ENCODE measurements around the gene GPC3. TPM values are rescaled to one million over a fixed set of nuclear protein-coding genes. Genes with fewer than 3 reads are reported as not detected.

Gene GPC3
- total RNA-seq, 1 donor from 2014 or later: 1,039 TPM

DNA sequence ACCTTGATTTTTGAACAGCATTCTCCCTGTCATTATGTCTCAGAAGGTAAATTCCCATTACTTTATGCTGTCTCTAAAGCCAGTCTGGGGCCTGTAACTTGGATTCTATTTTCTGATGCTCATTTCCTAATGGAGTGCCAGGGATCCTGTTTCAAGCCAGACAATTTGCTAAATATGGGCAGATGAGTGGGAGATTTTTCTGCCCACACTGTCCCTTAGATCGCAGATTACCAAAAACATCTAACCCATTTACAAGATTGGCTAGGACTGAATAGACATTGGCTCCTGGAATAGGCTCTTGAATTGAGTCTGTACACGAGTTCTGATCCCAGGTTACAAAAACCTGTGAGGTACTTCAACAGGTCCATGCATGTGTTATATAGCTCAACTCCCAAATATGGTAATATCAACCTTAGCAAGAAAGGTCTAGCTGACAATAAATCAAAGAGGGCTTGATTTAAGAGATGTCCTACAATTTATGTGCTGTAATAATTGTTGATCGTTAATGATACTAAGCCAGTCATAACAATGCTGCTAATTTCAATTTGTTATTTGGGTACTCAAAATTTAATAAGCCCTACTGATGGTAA lies 5.7 kb downstream of the GPC3 start:
- TF ChIP-seq, protein P1, sequence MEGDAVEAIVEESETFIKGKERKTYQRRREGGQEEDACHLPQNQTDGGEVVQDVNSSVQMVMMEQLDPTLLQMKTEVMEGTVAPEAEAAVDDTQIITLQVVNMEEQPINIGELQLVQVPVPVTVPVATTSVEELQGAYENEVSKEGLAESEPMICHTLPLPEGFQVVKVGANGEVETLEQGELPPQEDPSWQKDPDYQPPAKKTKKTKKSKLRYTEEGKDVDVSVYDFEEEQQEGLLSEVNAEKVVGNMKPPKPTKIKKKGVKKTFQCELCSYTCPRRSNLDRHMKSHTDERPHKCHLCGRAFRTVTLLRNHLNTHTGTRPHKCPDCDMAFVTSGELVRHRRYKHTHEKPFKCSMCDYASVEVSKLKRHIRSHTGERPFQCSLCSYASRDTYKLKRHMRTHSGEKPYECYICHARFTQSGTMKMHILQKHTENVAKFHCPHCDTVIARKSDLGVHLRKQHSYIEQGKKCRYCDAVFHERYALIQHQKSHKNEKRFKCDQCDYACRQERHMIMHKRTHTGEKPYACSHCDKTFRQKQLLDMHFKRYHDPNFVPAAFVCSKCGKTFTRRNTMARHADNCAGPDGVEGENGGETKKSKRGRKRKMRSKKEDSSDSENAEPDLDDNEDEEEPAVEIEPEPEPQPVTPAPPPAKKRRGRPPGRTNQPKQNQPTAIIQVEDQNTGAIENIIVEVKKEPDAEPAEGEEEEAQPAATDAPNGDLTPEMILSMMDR (IDR thresholded peaks at IDR 0.05): no peak
- no peak for TF ChIP-seq EZH2 (IDR thresholded peaks at IDR 0.05)
- TF ChIP-seq EZH2phosphoT487 (IDR thresholded peaks at IDR 0.05): no peak
- Mint-ChIP-seq H3K4me3 (no peak overlapping the region), H3K9me3 (no peaks in the 10 kb centered on the region), H3K4me1 (peaks cover 54% of the 10 kb centered on the region), H3K27me3 (ENCODE audit: insufficient read depth, low read depth) (peaks cover 4% of the 10 kb centered on the region), H3K27ac (no peak overlapping the region), H3K36me3 (no peaks in the 10 kb centered on the region)
- no peaks in the 10 kb centered on the region for H3K9me3 ChIP-seq (ENCODE audit: low read depth)
- H3K4me1 ChIP-seq: peaks cover 56% of the 10 kb centered on the region
- no peak for DNase-seq (ENCODE audit: low spot score)
- H3K27ac ChIP-seq: peak overlapping the region; percentile 83
- H3K4me3 ChIP-seq: peak overlapping the region; percentile 66
- no peak overlapping the region for H2AFZ ChIP-seq (replicated peaks)
- peaks cover 100% of the 10 kb centered on the region for H3K79me2 ChIP-seq (ENCODE audit: low read depth)
- H3K4me2 ChIP-seq: peak overlapping the region; percentile 85
- no peak overlapping the region for H3K9ac ChIP-seq
- H3K27me3 ChIP-seq: no peaks in the 10 kb centered on the region
- peaks cover 22% of the 10 kb centered on the region for H4K20me1 ChIP-seq (ENCODE audit: low read depth)
- peaks cover 41% of the 10 kb centered on the region for H3F3A ChIP-seq (ENCODE audit: low read depth)
- no peaks in the 10 kb centered on the region for H3K36me3 ChIP-seq

DNA sequence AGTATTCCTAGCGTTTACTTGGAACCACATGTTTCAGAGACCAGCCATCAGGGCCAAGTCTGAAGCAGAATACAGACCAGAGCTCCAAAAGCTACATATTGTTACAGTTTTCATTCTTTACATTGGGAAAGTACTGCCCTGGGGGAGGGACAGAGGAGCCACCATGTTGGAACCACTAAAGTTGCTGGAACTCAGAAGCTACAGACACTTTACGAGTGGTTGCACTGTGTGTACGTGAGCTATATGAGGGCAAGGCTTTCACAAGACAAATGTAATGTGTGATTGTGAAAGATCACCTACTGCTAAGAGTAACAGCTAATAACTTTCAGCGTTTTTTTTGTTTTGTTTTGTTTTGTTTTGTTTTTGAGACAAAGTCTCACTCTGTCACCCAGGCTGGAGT lies 11.7 kb downstream of the GPC3 start:
- no peak overlapping the region for H2AFZ ChIP-seq (replicated peaks)
- H3K27ac ChIP-seq: peak overlapping the region; percentile 42

DNA sequence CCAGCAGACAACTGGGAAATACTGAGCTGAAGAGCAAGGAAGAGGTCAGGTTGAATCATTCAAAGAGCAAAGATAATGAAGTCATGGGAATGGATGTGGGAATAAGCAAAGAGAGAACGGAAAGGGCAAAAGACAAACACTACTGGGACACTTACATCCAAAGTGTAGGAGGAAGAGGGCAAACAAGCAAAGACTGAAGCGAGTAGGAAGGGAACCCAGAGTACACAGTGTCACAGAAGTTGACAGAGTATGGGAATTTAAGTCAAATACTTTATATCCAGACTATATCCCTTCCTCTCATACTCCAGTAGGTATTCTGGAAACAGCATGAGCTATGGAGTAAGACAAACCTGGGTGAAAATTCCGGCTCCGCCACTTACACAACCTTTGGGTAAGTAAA lies 12.5 kb downstream of the GPC3 start:
- Histone ChIP-seq H3K79me2 (ENCODE audit: low read depth) (peaks cover 96% of the 10 kb centered on the region), H3F3A (ENCODE audit: low read depth) (peaks cover 40% of the 10 kb centered on the region), H3K4me2 (no peak overlapping the region), H3K36me3 (no peaks in the 10 kb centered on the region), H3K27ac (no peak overlapping the region), H3K9me3 (ENCODE audit: low read depth) (no peaks in the 10 kb centered on the region), H3K9ac (no peak overlapping the region), H3K27me3 (no peaks in the 10 kb centered on the region), H3K4me3 (no peak overlapping the region), H2AFZ (replicated peaks) (no peak overlapping the region), H3K4me1 (peaks cover 49% of the 10 kb centered on the region), H4K20me1 (ENCODE audit: low read depth) (peaks cover 10% of the 10 kb centered on the region)
- H3K36me3 Mint-ChIP-seq: peaks cover 4% of the 10 kb centered on the region
- no peak overlapping the region for H3K27ac Mint-ChIP-seq
- no peak for DNase-seq (ENCODE audit: low spot score)
- no peak for TF ChIP-seq EZH2 (IDR thresholded peaks at IDR 0.05)
- TF ChIP-seq, protein P1 (IDR thresholded peaks at IDR 0.05): no peak
- TF ChIP-seq EZH2phosphoT487 (IDR thresholded peaks at IDR 0.05): no peak
- H3K9me3 Mint-ChIP-seq: peaks cover 3% of the 10 kb centered on the region
- H3K4me1 Mint-ChIP-seq: peaks cover 24% of the 10 kb centered on the region
- no peak overlapping the region for H3K4me3 Mint-ChIP-seq
- no peaks in the 10 kb centered on the region for H3K27me3 Mint-ChIP-seq (ENCODE audit: insufficient read depth, low read depth)

More for the DNA sequence above, 11.7 kb downstream of the GPC3 start:
- Mint-ChIP-seq H3K27ac (no peak overlapping the region), H3K9me3 (peaks cover 3% of the 10 kb centered on the region), H3K4me1 (peaks cover 23% of the 10 kb centered on the region), H3K4me3 (no peak overlapping the region), H3K27me3 (ENCODE audit: insufficient read depth, low read depth) (no peaks in the 10 kb centered on the region), H3K36me3 (peaks cover 4% of the 10 kb centered on the region)
- H3K4me1 ChIP-seq: peaks cover 50% of the 10 kb centered on the region
- H3K27me3 ChIP-seq: no peaks in the 10 kb centered on the region
- H3K4me3 ChIP-seq: no peak overlapping the region
- peaks cover 36% of the 10 kb centered on the region for H3F3A ChIP-seq (ENCODE audit: low read depth)
- H3K4me2 ChIP-seq: no peak overlapping the region
- H4K20me1 ChIP-seq (ENCODE audit: low read depth): peaks cover 10% of the 10 kb centered on the region
- no peaks in the 10 kb centered on the region for H3K9me3 ChIP-seq (ENCODE audit: low read depth)
- H3K79me2 ChIP-seq (ENCODE audit: low read depth): peaks cover 96% of the 10 kb centered on the region
- H3K36me3 ChIP-seq: no peaks in the 10 kb centered on the region
- DNase-seq (ENCODE audit: low spot score): no peak
- no peak overlapping the region for H3K9ac ChIP-seq
- TF ChIP-seq, protein P1 (IDR thresholded peaks at IDR 0.05): no peak
- TF ChIP-seq EZH2 (IDR thresholded peaks at IDR 0.05) (no peak), EZH2phosphoT487 (IDR thresholded peaks at IDR 0.05) (no peak)
